Fibroblast of villous mesenchyme (primary cell): Measurements from ENCODE around the gene DBNDD2. TPM values are rescaled to one million over a fixed set of nuclear protein-coding genes. Genes with fewer than 3 reads are reported as not detected.
A peak's percentile ranks its signal among the peaks of the same experiment; 100 is the strongest.

Experiments
- DNase-seq: peaks from one replicate; pipeline ENCODE4 v3.0.0-alpha.2; 2010; ENCODE audit warnings: low read depth
- H3K4me3 ChIP-seq: 2 replicates; pipeline ENCODE4 v1.5.1; 2011; ENCODE audit warnings: low read depth, mild to moderate bottlenecking, low read length
- CTCF ChIP-seq: IDR thresholded peaks from 2 replicates; pipeline ENCODE4 v1.5.1; 2012; ENCODE audit warnings: low read depth, mild to moderate bottlenecking, low read length; ENCODE audit not compliant: insufficient read depth
- total RNA-seq: library from RNA; depleted of rRNA; stranded (reverse); fragments of >200 nt; gene quantifications from 2 replicates; pipeline ENCODE4 v1.2.3, GENCODE V29; 2012

DBNDD2 gene
- total RNA-seq, 1 donor, result 9.9 TPM

DNA sequence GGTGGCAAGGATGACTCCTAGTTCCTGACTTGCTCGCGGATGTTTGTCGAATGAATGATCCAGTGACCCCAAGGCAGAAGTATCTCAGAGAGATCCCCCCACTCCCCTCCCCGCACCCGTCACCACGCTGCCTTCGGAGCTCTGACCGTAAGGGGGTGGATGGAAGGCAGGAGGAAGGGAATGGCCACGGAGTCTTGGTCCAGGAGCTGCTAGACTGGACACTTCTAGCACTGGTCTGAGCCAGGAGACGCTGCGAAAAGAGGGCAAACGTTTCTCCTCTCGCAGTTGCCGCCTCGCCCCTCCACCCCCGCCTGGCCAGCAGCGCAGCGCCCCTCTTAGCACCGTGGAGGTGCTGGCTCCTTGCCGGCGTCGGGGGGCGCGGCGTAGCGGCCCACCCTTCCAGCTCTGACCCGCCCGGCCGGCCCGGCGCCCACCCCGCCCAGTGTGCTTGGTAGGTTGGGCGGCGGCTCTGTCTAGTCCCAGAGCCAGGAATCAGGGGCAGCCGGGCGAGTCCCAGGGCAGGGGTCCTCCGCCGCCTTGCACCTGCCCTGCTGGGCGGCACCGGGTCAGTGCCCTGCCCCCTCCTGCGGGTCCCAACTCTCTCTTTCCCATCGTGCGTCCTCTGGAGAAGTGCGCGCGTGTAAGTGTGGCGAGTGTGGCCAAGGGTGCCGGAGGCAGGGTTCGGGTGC, 2.4 kb upstream of the DBNDD2 start:
- peak; percentile 24 for DNase-seq
- TF ChIP-seq CTCF, result no peak
- peak overlapping the region; percentile 78 for H3K4me3 ChIP-seq

- H3K4me3 ChIP-seq, result peak overlapping the region; percentile 78
- TF ChIP-seq CTCF, result no peak
- peak; percentile 58 for DNase-seq
Measured at GRCh38 chr20:45406260-45407066, 1.6 kb upstream of the DBNDD2 start.

- peak; percentile 60 for DNase-seq
- H3K4me3 ChIP-seq, result peak overlapping the region; percentile 78
- no peak for TF ChIP-seq CTCF
Measured at GRCh38 chr20:45407067-45407745, 883 bp upstream of the DBNDD2 start.

DNA sequence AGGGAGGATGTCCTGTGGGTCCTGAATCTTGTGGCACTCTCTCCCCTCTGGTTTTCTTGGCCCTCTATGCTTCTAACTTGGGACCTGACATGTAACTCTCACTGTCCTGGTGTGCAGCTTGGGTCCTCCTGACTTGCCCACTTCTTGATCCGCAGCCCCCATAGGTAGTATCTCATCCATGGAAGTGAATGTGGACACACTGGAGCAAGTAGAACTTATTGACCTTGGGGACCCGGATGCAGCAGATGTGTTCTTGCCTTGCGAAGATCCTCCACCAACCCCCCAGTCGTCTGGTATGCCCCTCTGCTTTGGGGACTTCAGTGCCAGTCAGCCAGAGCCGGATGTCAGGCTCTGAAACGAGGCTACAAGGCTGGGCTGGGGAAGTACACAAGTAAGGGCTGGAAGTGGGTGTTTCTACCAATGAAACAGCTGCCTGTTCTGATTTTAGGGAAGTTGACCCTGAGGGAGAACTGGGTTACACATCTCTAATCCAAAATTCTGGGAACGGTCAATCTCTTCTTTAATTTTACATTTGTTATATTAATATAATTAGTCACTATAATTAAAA, 641 bp downstream of the DBNDD2 start:
- H3K4me3 ChIP-seq, result no peak overlapping the region
- no peak for TF ChIP-seq CTCF

DNA sequence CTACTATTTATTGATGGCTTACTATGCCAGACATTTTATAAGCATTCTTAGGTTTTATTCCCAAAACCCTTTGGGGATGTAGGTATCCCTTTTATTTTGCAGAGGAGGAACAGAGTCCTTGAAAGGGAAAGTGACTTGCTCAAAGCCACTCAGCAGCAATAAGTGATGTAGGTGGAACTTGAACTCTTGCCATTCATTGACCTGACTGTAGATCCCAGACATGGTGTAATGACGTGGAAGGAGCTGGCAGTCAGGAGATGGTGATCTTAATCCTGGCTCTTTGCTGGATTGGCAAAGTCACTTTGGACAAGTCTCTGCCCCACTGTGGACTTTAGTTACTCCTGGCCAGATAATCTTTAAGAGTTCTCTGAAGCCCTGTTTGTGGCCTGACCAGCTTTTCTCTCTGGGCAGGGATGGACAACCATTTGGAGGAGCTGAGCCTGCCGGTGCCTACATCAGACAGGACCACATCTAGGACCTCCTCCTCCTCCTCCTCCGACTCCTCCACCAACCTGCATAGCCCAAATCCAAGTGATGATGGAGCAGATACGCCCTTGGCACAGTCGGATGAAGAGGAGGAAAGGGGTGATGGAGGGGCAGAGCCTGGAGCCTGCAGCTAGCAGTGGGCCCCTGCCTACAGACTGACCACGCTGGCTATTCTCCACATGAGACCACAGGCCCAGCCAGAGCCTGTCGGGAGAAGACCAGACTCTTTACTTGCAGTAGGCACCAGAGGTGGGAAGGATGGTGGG, 1.6 kb downstream of the DBNDD2 start:
- TF ChIP-seq CTCF, result no peak
- DNase-seq, result no peak

More for the DNA sequence above, 641 bp downstream of the DBNDD2 start:
- DNase-seq, result no peak

DNA sequence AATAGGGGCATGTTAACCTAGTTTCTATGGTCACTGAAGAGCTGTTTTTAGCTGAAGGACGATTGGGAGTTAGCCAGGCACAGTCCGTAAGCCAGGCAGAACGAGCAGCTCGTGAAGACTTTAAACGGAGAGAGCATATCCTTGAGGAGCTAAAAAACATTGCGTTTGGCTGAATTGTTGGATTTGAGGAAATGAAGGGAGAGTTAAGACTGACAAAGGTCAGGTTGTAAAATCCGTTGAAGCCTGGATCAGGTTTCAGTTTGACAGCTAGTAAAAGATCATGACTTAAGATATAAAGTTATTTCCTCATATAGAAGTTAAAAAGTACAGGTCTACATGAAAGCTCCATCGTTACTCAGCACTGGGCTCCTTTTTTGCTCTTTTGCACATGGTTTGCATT, 2.8 kb downstream of the DBNDD2 start:
- no peak overlapping the region for H3K4me3 ChIP-seq
- no peak for TF ChIP-seq CTCF
- DNase-seq, result no peak

More for the DNA sequence above, 1.6 kb downstream of the DBNDD2 start:
- H3K4me3 ChIP-seq, result no peak overlapping the region
